Testis (tissue), 3 donors: ENCODE results near the gene PAF1. TPM values are rescaled to one million over a fixed set of nuclear protein-coding genes. Genes with fewer than 3 reads are reported as not detected.

ENCODE experiments used
- DNase-seq: peaks from one replicate; pipeline ENCODE4 v3.0.0-alpha.2; 2019
- H3K27ac ChIP-seq, 2 donors: fragments of 200-600 bp; sonication (generic); one replicate each; pipeline ENCODE4 v1.5.1; 2019
- H3K27me3 ChIP-seq: fragments of 200-600 bp; sonication (generic); one replicate; pipeline ENCODE4 v1.5.1; 2019
- H3K36me3 ChIP-seq: fragments of 200-600 bp; sonication (generic); one replicate; pipeline ENCODE4 v1.5.1; 2017; ENCODE audit warnings: low read depth; ENCODE audit errors: missing control alignments
- H3K4me1 ChIP-seq: fragments of 200-600 bp; sonication (generic); one replicate; pipeline ENCODE4 v1.5.1; 2019
- H3K4me3 ChIP-seq, 2 donors: fragments of 200-600 bp; sonication (generic); one replicate each; pipeline ENCODE4 v1.5.1; 2017 to 2019
- H3K9me3 ChIP-seq: fragments of 200-600 bp; sonication (generic); one replicate; pipeline ENCODE4 v1.5.1; 2017
- POLR2A ChIP-seq: fragments of 450-650 bp; IDR thresholded peaks from one replicate; pipeline ENCODE4 v1.6.1; 2017; ENCODE audit warnings: antibody characterized with exemption, mild to moderate bottlenecking, moderate library complexity
- WGBS, 2 donors: methylation state at CpG; one replicate each; pipeline ENCODE4 v1.1.5; 2018; 5-methylcytosine and 5-hydroxymethylcytosine counted together
- intact Hi-C: fragments of 100-400 bp; cut with DNase I; formaldehyde crosslinking; loops from one replicate; pipeline ENCODE4 v1.15.1; 2023; ENCODE audit warnings: low total_unique reads
- polyA plus RNA-seq: library from polyadenylated mRNA; stranded (reverse); fragments of 350-450 nt; fragmentation: Illumina TruSeq; extraction: RNeasy Lipid Tissue Mini Kit (QIAGEN cat#74804); gene quantifications from one replicate; pipeline ENCODE4 v1.2.3, GENCODE V29; 2014; ENCODE audit warnings: low read depth, low replicate concordance; ENCODE audit not compliant: insufficient read depth
- total RNA-seq, 2 donors: library from RNA; depleted of rRNA; stranded (reverse); fragments of >200 nt; gene quantifications; one replicate each; pipeline ENCODE4 v1.2.3, GENCODE V29; 2016
- TF ChIP-seq, protein P1 (sequence below), 3 experiments: fragments of 450-650 bp in 2 of 3; fragments of 200-600 bp in 1 of 3; sonication (generic) in 1 of 3; IDR thresholded peaks; one replicate each; pipeline ENCODE4 v1.5.1; 2016 to 2019; ENCODE audit warnings: antibody characterized with exemption in 3 of 3, mild to moderate bottlenecking in 2 of 3, moderate library complexity in 1 of 3

Gene PAF1
- total and polyA plus RNA-seq, 3 donors from 2014 or later = 70.7 to 154 (median 74.6) TPM

DNA sequence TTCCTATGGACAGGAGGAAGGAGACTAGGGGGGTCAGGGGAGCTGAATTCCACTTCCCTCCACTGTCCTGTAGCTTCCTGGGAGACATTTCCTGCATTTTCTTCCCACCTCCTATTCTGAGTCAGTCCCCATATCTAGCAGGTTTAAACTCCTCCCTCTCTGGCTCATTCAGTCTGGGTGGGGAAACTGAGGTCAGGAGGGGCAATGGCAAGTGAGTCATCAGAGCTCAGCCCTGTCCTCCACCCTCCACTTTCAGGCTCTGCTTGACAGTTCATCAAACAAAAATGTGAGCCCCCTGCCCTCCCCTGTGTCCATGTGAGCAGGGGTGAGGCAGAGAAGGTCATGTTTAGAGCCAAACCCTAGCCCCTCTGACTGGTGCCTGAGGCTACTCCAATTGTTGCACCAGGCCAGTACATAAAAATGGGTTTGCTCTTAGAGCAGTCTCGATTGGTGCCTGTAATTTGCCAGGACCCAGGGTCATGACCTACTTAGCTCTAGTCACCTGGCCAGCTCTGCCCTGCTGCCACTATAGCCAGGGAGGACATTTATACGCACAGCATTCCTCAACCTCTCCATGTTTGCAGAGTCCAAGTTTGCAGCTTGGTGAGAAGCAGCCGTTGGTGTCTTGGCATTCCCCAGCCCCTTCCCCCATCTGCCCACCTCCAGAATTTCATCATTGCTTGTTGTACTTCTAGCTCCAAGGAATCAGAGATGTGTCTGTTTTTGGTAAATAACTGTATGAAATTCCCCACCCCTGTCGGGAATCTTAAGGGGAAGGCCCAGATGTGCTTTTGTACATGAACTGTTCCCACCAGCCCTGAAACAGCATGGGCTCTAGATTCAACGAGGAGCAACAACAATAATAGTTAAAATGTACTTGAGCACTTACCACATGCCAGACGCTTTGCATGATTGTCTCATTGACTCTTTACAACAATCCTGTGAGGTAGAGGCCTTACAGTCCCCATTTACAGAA lies 27.9 kb downstream of the PAF1 start:
- DNase-seq = no peak
- no peaks in the 10 kb centered on the region for H3K36me3 ChIP-seq
- no peak for TF ChIP-seq POLR2A
- TF ChIP-seq, protein P1, sequence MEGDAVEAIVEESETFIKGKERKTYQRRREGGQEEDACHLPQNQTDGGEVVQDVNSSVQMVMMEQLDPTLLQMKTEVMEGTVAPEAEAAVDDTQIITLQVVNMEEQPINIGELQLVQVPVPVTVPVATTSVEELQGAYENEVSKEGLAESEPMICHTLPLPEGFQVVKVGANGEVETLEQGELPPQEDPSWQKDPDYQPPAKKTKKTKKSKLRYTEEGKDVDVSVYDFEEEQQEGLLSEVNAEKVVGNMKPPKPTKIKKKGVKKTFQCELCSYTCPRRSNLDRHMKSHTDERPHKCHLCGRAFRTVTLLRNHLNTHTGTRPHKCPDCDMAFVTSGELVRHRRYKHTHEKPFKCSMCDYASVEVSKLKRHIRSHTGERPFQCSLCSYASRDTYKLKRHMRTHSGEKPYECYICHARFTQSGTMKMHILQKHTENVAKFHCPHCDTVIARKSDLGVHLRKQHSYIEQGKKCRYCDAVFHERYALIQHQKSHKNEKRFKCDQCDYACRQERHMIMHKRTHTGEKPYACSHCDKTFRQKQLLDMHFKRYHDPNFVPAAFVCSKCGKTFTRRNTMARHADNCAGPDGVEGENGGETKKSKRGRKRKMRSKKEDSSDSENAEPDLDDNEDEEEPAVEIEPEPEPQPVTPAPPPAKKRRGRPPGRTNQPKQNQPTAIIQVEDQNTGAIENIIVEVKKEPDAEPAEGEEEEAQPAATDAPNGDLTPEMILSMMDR (IDR thresholded peaks at IDR 0.05) = no peak
- H3K9me3 ChIP-seq = no peaks in the 10 kb centered on the region
- peaks cover 17% of the 10 kb centered on the region for H3K4me1 ChIP-seq
- WGBS, 2 donors = 58 to 61% methylated on average over 6 of the region's 6 CpGs
- peak overlapping the region in 1 of 2 donors; percentile 54 for H3K27ac ChIP-seq
- intact Hi-C loops = no loop called here
- H3K4me3 ChIP-seq = no peak overlapping the region
- no peaks in the 10 kb centered on the region for H3K27me3 ChIP-seq

DNA sequence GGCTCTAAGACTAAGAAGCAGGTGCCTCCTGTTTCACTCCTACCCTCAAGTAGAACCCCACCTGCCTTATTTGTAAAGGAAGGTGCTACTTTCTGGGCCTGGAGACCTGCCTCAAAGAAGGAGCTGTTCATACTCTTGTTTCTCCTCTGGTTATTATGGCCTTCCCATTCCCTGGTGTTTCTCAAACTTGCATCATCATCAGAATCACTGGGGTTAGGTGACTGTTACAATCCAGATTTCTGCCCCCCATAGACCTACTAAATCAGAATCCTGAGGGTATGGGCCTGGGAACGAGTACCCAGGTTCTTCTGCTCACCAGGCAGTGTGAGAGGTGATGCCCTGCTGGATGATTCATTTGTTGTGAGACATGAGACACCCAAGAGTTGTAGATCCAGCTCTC lies 30.3 kb downstream of the PAF1 start:
- intact Hi-C loops = no loop called here
- no peak for DNase-seq
- TF ChIP-seq, protein P1 (IDR thresholded peaks at IDR 0.05) = no peak
- no peak for TF ChIP-seq POLR2A
- no peaks in the 10 kb centered on the region for H3K36me3 ChIP-seq
- H3K9me3 ChIP-seq = no peaks in the 10 kb centered on the region
- H3K27ac ChIP-seq = no peak overlapping the region
- 73 to 78% methylated on average over 1 of the region's 1 CpG for WGBS, 2 donors
- no peaks in the 10 kb centered on the region for H3K27me3 ChIP-seq
- H3K4me3 ChIP-seq = no peak overlapping the region
- H3K4me1 ChIP-seq = peaks cover 17% of the 10 kb centered on the region

DNA sequence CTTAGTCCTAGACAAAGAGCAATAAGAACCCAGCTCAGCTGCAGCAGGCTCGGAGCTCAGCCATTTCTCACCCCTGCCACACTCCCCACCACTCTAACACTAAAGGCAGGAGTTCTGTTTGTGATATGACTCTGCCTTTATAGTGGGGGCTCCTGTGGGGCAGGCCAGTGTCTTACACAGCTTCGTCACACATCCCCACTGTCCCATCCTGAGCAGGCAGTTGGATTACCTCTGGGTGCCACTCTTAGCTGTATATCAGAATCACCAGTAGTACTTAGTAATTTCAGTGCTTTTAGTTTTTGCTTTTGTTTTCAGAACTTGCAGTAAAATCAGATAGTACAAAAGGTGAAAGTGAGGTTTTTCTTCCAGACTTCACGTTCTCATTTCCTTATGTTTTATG lies 31.9 kb downstream of the PAF1 start:
- TF ChIP-seq POLR2A = no peak
- TF ChIP-seq, protein P1 (IDR thresholded peaks at IDR 0.05) = no peak
- no peak overlapping the region for H3K4me3 ChIP-seq
- H3K9me3 ChIP-seq = no peaks in the 10 kb centered on the region
- intact Hi-C loops = no loop called here
- H3K4me1 ChIP-seq = peaks cover 12% of the 10 kb centered on the region
- H3K27ac ChIP-seq = no peak overlapping the region
- no peaks in the 10 kb centered on the region for H3K27me3 ChIP-seq
- 93 to 94% methylated on average over 3 of the region's 3 CpGs for WGBS, 2 donors
- DNase-seq = no peak
- H3K36me3 ChIP-seq = no peaks in the 10 kb centered on the region

DNA sequence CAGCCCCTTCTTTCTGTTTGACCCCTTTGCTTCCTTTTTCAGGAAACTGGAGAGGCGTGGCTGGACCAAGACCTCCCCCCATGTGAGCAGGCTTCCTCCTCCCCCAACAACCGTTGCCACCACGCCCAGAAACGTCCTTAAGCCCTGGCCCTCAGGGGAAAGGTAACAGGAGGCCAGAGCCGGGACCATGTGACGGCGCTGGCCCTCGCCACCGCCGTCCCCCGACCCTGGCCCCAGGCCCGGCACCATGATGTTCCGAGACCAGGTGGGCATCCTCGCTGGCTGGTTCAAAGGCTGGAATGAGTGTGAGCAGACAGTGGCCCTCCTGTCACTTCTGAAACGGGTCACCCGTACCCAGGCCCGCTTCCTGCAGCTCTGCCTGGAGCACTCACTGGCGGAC lies 34.3 kb downstream of the PAF1 start:
- H3K27ac ChIP-seq = no peak overlapping the region
- no peaks in the 10 kb centered on the region for H3K36me3 ChIP-seq
- 81 to 92% methylated on average over 13 to 18 of the region's 18 CpGs for WGBS, 2 donors
- H3K27me3 ChIP-seq = no peaks in the 10 kb centered on the region
- no peak for TF ChIP-seq POLR2A
- TF ChIP-seq, protein P1 (IDR thresholded peaks at IDR 0.05) = no peak
- no peaks in the 10 kb centered on the region for H3K9me3 ChIP-seq
- DNase-seq = no peak
- intact Hi-C loops = no loop called here
- peaks cover 9% of the 10 kb centered on the region for H3K4me1 ChIP-seq
- no peak overlapping the region for H3K4me3 ChIP-seq
